Measurements from ENCODE around the gene ACIN1. TPM values are rescaled to one million over a fixed set of nuclear protein-coding genes. Genes with fewer than 3 reads are reported as not detected.

ACIN1 gene
- total RNA-seq, 1 donor from 2014 or later, result 137 TPM

GRCh38 chr14:23118506-23119362 is 23.8 kb upstream of the ACIN1 start, which contains the start of gene CEBPE:
Gene CEBPE (minus strand): TSS chr14:23119255. CDS start chr14:23119091, 164 bp downstream.
- H3K27ac Mint-ChIP-seq (ENCODE audit: unreplicated experiment), result no peak within 1 kb of the TSS

GRCh38 chr14:23117371-23118020 is 22.6 kb upstream of the ACIN1 start:
- no peak for DNase-seq (ENCODE audit: low spot score)
- TF ChIP-seq CTCF (IDR thresholded peaks at IDR 0.05), result no peak
- Mint-ChIP-seq H3K9me3 (ENCODE audit: low read depth) (no peaks in the 10 kb centered on the region), H3K27ac (ENCODE audit: unreplicated experiment) (no peak overlapping the region), H3K4me3 (ENCODE audit: unreplicated experiment) (no peak overlapping the region), H3K36me3 (ENCODE audit: low read depth) (no peaks in the 10 kb centered on the region), H3K27me3 (ENCODE audit: low read depth) (no peaks in the 10 kb centered on the region), H3K4me1 (ENCODE audit: low read depth) (peaks cover 17% of the 10 kb centered on the region)

More at GRCh38 chr14:23118506-23119362, 23.8 kb upstream of the ACIN1 start, which contains the start of gene CEBPE:
- no peak for DNase-seq (ENCODE audit: low spot score)
- H3K36me3 Mint-ChIP-seq (ENCODE audit: low read depth), result no peaks in the 10 kb centered on the region
- TF ChIP-seq CTCF (IDR thresholded peaks at IDR 0.05), result no peak
- H3K9me3 Mint-ChIP-seq (ENCODE audit: low read depth), result no peaks in the 10 kb centered on the region
- no peaks in the 10 kb centered on the region for H3K27me3 Mint-ChIP-seq (ENCODE audit: low read depth)
- H3K4me1 Mint-ChIP-seq (ENCODE audit: low read depth), result peaks cover 17% of the 10 kb centered on the region
- H3K4me3 Mint-ChIP-seq (ENCODE audit: unreplicated experiment), result no peak within 1 kb of the TSS

GRCh38 chr14:23115918-23116317 is 21.0 kb upstream of the ACIN1 start:
- no peak for TF ChIP-seq CTCF (IDR thresholded peaks at IDR 0.05)
- H3K27ac Mint-ChIP-seq (ENCODE audit: unreplicated experiment), result no peak overlapping the region
- no peaks in the 10 kb centered on the region for H3K36me3 Mint-ChIP-seq (ENCODE audit: low read depth)
- no peak overlapping the region for H3K4me3 Mint-ChIP-seq (ENCODE audit: unreplicated experiment)
- peaks cover 10% of the 10 kb centered on the region for H3K4me1 Mint-ChIP-seq (ENCODE audit: low read depth)
- no peaks in the 10 kb centered on the region for H3K9me3 Mint-ChIP-seq (ENCODE audit: low read depth)
- H3K27me3 Mint-ChIP-seq (ENCODE audit: low read depth), result no peaks in the 10 kb centered on the region
- no peak for DNase-seq (ENCODE audit: low spot score)

GRCh38 chr14:23115039-23115731 is 20.2 kb upstream of the ACIN1 start:
- H3K4me3 Mint-ChIP-seq (ENCODE audit: unreplicated experiment), result no peak overlapping the region
- no peak for TF ChIP-seq CTCF (IDR thresholded peaks at IDR 0.05)

GRCh38 chr14:23114669-23115038 is 19.7 kb upstream of the ACIN1 start:
- no peak overlapping the region for H3K4me3 Mint-ChIP-seq (ENCODE audit: unreplicated experiment)
- peaks cover 8% of the 10 kb centered on the region for H3K4me1 Mint-ChIP-seq (ENCODE audit: low read depth)
- no peaks in the 10 kb centered on the region for H3K27me3 Mint-ChIP-seq (ENCODE audit: low read depth)
- no peaks in the 10 kb centered on the region for H3K9me3 Mint-ChIP-seq (ENCODE audit: low read depth)
- H3K27ac Mint-ChIP-seq (ENCODE audit: unreplicated experiment), result peak overlapping the region; percentile 24
- H3K36me3 Mint-ChIP-seq (ENCODE audit: low read depth), result no peaks in the 10 kb centered on the region
- no peak for TF ChIP-seq CTCF (IDR thresholded peaks at IDR 0.05)
- DNase-seq (ENCODE audit: low spot score), result no peak

More at GRCh38 chr14:23115039-23115731, 20.2 kb upstream of the ACIN1 start:
- no peaks in the 10 kb centered on the region for H3K36me3 Mint-ChIP-seq (ENCODE audit: low read depth)
- no peak for DNase-seq (ENCODE audit: low spot score)
- H3K9me3 Mint-ChIP-seq (ENCODE audit: low read depth), result no peaks in the 10 kb centered on the region
- H3K4me1 Mint-ChIP-seq (ENCODE audit: low read depth), result peaks cover 8% of the 10 kb centered on the region
- H3K27me3 Mint-ChIP-seq (ENCODE audit: low read depth), result no peaks in the 10 kb centered on the region
- H3K27ac Mint-ChIP-seq (ENCODE audit: unreplicated experiment), result peak overlapping the region; percentile 45
